ENCODE data around the gene VPS37B. TPM values are rescaled to one million over a fixed set of nuclear protein-coding genes. Genes with fewer than 3 reads are reported as not detected.

Gene VPS37B
- total RNA-seq, 1 donor from 2014 or later = 83.9 TPM

DNA sequence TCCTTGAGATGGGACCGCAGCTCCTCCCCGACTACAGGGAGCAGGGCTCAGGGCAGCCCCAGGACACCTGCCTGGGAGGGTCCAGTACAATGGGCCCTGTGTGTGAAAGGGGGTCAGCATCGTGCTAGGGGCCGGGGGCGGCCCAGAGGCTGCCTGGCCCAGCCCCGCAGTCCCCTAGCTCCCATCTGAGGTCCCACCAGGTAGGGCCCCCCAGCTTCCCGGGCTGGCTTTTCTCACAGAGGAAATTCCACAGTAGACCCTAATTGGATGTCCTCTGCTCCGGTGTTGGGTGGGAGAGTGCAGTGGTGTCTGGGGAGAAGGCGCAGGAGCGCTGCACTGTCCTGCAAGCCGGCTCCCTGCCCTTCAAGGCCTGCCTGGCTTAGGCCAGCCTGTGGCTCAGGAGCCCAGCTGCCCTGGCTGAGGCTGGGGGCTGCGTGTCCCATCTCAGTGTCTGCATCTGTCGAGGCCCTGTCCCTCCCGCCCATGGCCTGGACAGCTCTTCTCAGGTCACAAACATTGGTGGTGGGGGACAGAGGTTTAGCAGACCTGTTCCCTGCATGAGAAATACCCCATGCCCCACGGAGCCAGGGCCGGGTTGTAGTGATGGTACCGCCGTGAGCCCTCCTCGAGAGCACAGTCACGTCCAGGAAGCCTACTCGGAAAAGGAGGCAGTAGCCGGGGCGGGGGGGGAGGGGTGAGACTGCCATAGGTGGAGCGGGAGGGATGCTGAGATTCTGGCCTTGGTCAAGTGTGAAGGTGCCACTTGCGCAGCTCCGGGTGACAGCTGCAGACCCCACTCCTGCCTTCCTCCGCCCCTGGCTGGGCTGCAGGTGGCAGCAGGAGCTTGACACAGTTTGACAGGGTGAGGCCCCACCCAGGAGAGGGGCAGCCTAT lies 49.1 kb downstream of the VPS37B start:
- TF ChIP-seq, protein P1, sequence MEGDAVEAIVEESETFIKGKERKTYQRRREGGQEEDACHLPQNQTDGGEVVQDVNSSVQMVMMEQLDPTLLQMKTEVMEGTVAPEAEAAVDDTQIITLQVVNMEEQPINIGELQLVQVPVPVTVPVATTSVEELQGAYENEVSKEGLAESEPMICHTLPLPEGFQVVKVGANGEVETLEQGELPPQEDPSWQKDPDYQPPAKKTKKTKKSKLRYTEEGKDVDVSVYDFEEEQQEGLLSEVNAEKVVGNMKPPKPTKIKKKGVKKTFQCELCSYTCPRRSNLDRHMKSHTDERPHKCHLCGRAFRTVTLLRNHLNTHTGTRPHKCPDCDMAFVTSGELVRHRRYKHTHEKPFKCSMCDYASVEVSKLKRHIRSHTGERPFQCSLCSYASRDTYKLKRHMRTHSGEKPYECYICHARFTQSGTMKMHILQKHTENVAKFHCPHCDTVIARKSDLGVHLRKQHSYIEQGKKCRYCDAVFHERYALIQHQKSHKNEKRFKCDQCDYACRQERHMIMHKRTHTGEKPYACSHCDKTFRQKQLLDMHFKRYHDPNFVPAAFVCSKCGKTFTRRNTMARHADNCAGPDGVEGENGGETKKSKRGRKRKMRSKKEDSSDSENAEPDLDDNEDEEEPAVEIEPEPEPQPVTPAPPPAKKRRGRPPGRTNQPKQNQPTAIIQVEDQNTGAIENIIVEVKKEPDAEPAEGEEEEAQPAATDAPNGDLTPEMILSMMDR (IDR thresholded peaks at IDR 0.05; ENCODE audit: insufficient read depth, low read length, poor library complexity, severe bottlenecking) = no peak
- H3K4me3 ChIP-seq (ENCODE audit: low read depth, low read length) = no peak overlapping the region
- H3K27me3 ChIP-seq (ENCODE audit: control insufficient read depth, insufficient read depth, low read length) = no peaks in the 10 kb centered on the region
- DNase-seq (ENCODE audit: low read depth) = no peak
- H3K36me3 ChIP-seq (ENCODE audit: control insufficient read depth, insufficient read depth, low read length) = no peaks in the 10 kb centered on the region

DNA sequence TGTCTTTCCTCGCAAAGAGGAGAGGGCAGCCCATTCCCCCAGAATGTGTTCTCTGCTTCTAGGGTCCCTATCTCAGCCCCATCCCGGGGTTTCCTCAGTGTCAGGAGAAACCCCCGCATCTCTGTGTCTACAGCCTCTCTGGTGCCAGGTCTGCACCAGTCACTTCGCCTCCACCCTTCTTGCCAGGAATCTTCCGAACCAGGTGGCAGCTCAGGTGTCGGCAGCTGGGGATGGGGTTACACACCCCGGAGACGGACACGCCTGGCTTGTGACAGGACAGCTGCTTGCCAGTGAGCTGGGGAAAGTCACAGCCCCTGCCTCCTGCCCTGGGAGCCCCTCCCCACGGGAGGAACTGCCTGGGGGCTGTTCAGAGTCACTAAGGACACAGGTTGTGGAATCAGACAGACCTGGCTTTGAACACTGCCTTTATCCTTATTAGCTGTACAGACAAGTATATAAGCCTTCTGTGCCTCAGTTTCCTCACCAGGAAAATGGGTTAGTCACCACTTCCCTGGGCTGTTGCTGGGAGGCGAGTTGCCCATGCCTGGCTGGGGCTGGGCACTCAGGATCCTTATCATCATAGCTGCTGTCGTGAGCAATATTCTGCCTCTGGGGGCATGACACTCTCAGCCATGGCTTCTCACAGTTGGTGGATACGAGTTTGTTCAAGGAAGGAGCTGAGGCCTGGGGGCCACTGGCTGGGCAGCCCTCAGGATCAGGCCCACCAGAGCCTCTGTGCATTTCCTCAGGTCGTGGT lies 49.9 kb downstream of the VPS37B start:
- no peak overlapping the region for H3K4me3 ChIP-seq (ENCODE audit: low read depth, low read length)
- DNase-seq (ENCODE audit: low read depth) = no peak
- no peaks in the 10 kb centered on the region for H3K27me3 ChIP-seq (ENCODE audit: control insufficient read depth, insufficient read depth, low read length)
- TF ChIP-seq, protein P1 (IDR thresholded peaks at IDR 0.05; ENCODE audit: insufficient read depth, low read length, poor library complexity, severe bottlenecking) = no peak
- no peaks in the 10 kb centered on the region for H3K36me3 ChIP-seq (ENCODE audit: control insufficient read depth, insufficient read depth, low read length)

DNA sequence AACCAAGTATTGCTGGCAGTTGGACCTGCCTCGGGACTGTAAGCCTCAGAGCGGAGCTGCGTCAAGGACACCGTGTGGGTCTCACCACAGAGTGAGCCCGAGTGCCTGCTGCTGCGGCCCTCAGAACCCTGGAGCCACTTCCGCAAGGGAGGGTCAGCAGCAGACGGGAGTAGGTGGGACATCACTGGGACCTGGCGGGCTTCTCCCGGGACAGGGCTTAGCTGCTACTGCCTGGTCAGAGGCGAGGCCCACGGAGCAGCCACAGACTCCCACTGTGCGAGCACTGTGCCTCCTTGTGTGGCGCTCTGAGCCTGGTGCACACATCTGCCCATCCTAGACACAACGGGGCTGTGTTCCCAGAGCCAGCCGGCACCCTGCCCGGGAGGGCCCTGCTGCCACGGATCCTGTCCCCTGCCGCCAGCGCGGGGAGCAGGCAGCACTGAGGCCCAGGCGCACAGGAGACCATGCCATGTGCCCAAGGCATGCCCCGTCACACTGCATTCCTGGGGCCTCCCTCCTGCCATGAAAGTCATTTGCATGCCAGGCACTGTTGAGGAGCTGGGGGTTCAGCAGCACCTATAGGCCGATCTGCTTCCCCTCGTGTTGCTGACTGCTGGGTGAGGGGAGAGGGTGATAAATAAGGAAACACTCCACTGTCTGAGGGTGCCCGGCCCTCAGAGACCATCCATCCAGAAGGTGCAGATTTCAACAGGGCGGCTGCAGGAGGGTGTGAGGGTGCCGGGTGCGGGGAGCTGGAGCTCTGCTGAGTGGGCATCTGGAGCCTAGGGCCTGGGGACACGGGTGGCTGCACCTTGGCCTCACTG lies 50.7 kb downstream of the VPS37B start:
- Histone ChIP-seq H3K27me3 (ENCODE audit: control insufficient read depth, insufficient read depth, low read length) (no peaks in the 10 kb centered on the region), H3K36me3 (ENCODE audit: control insufficient read depth, insufficient read depth, low read length) (no peaks in the 10 kb centered on the region), H3K4me3 (ENCODE audit: low read depth, low read length) (no peak overlapping the region)
- TF ChIP-seq, protein P1 (IDR thresholded peaks at IDR 0.05; ENCODE audit: insufficient read depth, low read length, poor library complexity, severe bottlenecking) = no peak
- no peak for DNase-seq (ENCODE audit: low read depth)

DNA sequence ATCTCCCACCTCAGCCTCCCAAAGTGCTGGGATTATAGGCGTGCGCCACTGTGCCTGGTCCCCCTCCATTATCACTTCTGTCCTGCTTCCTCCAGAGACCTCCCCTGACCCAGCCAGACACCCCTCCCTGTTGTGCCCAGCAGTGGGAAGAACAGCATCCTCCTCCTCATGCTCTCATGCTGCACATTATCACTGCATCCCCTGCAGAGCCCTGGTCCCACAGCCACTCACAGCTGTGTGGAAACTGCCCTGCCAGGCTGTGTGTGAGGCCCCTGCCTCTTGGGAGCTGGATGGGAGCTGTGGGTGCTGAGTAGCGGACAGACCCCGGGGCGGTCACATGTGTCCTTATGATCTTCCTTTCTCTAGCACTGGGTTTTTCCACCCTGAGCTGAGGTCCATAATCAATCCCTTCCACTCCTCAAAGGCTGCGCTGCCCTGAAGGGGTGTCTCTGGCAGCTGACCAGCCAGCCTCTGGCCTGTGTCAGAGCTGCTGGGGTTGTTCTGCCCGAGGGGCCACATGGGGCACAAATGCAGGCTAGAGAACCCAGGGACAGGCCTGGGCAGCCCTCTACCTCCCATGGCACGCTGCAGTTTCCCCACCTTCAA lies 51.5 kb downstream of the VPS37B start:
- DNase-seq (ENCODE audit: low read depth) = no peak
- Histone ChIP-seq H3K4me3 (ENCODE audit: low read depth, low read length) (no peak overlapping the region), H3K27me3 (ENCODE audit: control insufficient read depth, insufficient read depth, low read length) (no peaks in the 10 kb centered on the region), H3K36me3 (ENCODE audit: control insufficient read depth, insufficient read depth, low read length) (no peaks in the 10 kb centered on the region)
- TF ChIP-seq, protein P1 (IDR thresholded peaks at IDR 0.05; ENCODE audit: insufficient read depth, low read length, poor library complexity, severe bottlenecking) = no peak

DNA sequence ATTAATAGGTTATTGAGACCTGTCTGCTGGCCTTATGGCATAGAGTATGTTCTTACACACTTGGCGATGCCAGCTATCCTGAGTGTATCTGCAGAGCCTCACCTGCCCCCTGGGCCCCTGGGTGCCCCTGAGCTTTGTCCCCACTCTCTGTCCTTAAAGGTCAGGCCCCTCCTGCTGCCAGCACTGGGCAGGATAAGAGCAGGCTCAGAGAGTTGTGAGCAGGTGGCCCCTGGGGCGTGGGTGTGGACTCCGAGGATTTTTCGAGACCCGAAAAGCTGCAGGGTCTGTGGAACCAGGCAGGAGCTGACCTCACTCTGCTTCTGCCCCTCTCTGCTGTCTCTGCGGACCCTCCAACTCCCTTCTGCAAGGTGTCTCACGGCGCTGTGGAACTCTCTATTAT lies 52.5 kb downstream of the VPS37B start:
- Histone ChIP-seq H3K36me3 (ENCODE audit: control insufficient read depth, insufficient read depth, low read length) (no peaks in the 10 kb centered on the region), H3K4me3 (ENCODE audit: low read depth, low read length) (no peak overlapping the region), H3K27me3 (ENCODE audit: control insufficient read depth, insufficient read depth, low read length) (no peaks in the 10 kb centered on the region)
- DNase-seq (ENCODE audit: low read depth) = no peak
- TF ChIP-seq, protein P1 (IDR thresholded peaks at IDR 0.05; ENCODE audit: insufficient read depth, low read length, poor library complexity, severe bottlenecking) = no peak

Data from kidney epithelial cell (primary cell).